Right atrium auricular region (tissue), 2 donors: ENCODE measurements around the gene DDX10. TPM values are rescaled to one million over a fixed set of nuclear protein-coding genes. Genes with fewer than 3 reads are reported as not detected.

Source experiments
- DNase-seq: peaks from one replicate; pipeline ENCODE4 v3.0.0-alpha.2; 2019; ENCODE audit warnings: low spot score
- H3K27ac ChIP-seq, 2 donors: fragments of 200-600 bp; sonication (generic); 1 replicate in 1 of 2; 2 replicates in 1 of 2; pipeline ENCODE4 v1.5.1; 2016 to 2019
- H3K27me3 ChIP-seq, 2 donors: fragments of 200-600 bp; sonication (generic); one replicate each; pipeline versions ENCODE4 v1.5.1 to v1.6.0; 2017 to 2019
- H3K36me3 ChIP-seq: fragments of 200-600 bp; sonication (generic); one replicate; pipeline ENCODE4 v1.5.1; 2016
- H3K4me1 ChIP-seq, 2 donors: fragments of 200-600 bp; sonication (generic); one replicate each; pipeline versions ENCODE4 v1.5.1 to v1.6.0; 2017 to 2019
- H3K4me3 ChIP-seq, 2 donors: fragments of 200-600 bp; sonication (generic); 1 replicate in 1 of 2; 2 replicates in 1 of 2; pipeline ENCODE4 v1.5.1; 2017 to 2019; ENCODE audit warnings: mild to moderate bottlenecking in 1 of 2, moderate library complexity in 1 of 2
- H3K9me3 ChIP-seq, 2 donors: fragments of 200-600 bp; sonication (generic); one replicate each; pipeline ENCODE4 v1.5.1; 2019
- total RNA-seq, 2 donors: library from RNA; depleted of rRNA; stranded (reverse); fragments of >200 nt; gene quantifications; one replicate each; pipeline ENCODE4 v1.1.0, GENCODE V29; 2016
- TF ChIP-seq, protein P1 (sequence below), 2 donors: fragments of 200-600 bp; sonication (generic); IDR thresholded peaks; one replicate each; pipeline ENCODE4 v1.5.1; 2019; ENCODE audit warnings: antibody characterized with exemption in 2 of 2

DDX10 gene
- total RNA-seq, 2 donors from 2014 or later = 11.8 to 13.1 TPM

DNA sequence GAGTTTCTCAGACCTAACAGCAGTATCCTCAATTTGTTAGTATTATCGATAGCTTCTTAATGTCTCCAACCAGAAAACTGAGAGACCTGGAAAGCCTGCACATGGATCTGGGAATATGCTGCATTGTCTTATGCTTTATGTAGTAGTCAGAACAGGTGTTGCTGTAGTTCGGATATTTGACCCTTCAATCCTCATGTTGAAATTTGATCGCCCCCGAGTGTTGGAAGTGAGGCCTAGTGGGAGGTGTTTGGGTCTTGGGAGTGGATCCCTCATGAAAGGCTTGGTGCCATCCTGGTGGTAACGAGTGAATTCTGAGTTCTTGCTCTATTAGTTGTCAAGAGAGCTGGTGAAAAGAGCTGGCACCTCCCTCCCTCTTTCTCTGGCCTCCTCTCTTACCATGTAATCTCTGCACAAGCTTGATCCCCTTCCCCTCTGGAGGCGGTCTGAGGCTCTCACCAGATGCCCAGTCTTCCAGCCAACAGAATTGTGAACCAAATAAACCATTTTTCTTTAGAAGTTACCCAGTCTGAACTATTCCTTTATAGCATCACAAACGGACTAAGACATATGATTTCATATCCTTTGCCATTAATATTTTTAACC is 227.1 kb downstream of the DDX10 start:
- Histone ChIP-seq H3K4me1 (no peaks in the 10 kb centered on the region), H3K27ac (no peak overlapping the region), H3K36me3 (no peaks in the 10 kb centered on the region), H3K27me3 (no peaks in the 10 kb centered on the region), H3K9me3 (no peaks in the 10 kb centered on the region), H3K4me3 (no peak overlapping the region)
- TF ChIP-seq, protein P1, sequence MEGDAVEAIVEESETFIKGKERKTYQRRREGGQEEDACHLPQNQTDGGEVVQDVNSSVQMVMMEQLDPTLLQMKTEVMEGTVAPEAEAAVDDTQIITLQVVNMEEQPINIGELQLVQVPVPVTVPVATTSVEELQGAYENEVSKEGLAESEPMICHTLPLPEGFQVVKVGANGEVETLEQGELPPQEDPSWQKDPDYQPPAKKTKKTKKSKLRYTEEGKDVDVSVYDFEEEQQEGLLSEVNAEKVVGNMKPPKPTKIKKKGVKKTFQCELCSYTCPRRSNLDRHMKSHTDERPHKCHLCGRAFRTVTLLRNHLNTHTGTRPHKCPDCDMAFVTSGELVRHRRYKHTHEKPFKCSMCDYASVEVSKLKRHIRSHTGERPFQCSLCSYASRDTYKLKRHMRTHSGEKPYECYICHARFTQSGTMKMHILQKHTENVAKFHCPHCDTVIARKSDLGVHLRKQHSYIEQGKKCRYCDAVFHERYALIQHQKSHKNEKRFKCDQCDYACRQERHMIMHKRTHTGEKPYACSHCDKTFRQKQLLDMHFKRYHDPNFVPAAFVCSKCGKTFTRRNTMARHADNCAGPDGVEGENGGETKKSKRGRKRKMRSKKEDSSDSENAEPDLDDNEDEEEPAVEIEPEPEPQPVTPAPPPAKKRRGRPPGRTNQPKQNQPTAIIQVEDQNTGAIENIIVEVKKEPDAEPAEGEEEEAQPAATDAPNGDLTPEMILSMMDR (IDR thresholded peaks at IDR 0.05) = no peak
- DNase-seq = no peak

DNA sequence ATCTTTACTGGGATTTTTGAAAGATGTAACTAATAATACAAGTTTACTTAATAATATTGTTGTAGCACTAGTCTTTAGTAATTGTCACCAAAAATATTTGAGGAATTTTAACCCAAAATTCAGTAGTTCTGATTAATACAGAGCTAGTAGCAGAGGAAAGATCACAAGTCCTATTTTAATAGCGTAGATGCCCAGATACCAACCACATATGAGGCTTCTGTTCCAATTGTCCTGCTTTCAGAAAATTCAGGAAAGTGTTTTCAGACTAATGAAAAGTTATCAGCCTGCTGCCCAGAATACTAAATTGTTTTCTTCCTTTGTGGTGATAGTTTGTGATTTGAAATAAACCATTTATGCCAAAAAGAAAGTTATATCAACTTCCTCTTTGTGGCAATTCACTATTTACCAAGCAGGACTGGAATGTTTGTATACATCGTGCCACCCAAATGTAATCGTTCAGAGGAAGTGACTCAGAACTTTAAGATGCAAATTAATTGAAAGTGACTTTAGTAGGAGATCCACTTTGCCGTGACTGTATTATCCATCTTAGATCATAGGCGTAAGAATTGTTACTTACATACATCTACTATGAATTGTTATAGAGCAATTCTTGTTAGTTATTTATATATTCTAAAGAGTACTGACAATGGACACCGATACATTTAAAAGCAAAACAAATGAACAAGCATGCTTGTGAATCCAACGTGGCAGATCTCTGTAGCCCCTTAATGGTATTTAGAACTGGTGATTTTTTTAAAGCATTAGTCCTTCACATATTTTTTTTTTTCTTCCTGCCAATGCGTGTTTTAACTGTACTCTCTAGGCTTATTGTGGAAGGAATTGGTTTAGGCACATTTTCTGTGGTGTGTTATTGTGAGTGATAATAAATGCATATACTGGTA is 231.0 kb downstream of the DDX10 start:
- DNase-seq = no peak
- TF ChIP-seq, protein P1 (IDR thresholded peaks at IDR 0.05) = no peak
- no peak overlapping the region for H3K27ac ChIP-seq
- H3K9me3 ChIP-seq = no peaks in the 10 kb centered on the region
- H3K36me3 ChIP-seq = no peaks in the 10 kb centered on the region
- H3K4me1 ChIP-seq = no peaks in the 10 kb centered on the region
- H3K4me3 ChIP-seq = no peak overlapping the region
- H3K27me3 ChIP-seq = no peaks in the 10 kb centered on the region

DNA sequence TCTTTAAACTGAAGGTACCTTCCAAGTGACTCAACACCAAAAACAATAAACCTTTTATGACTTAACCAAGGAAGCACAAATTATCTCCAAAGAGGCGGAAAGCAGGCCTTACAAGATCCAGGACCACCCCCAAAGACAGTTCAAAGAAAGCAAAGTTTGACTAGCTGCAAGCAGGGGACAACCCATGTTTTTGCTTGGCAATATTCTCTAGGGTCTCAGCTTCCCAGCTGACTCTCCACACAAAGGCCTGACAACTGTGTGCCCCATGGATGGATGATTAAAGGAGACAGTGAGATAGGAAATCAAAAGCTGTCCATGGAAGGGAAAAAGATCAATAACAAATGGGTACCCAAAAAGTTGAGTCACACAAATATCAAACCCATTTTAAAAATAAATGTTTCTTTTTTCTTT is 232.2 kb downstream of the DDX10 start:
- Histone ChIP-seq H3K27ac (no peak overlapping the region), H3K36me3 (no peaks in the 10 kb centered on the region), H3K9me3 (no peaks in the 10 kb centered on the region), H3K27me3 (no peaks in the 10 kb centered on the region), H3K4me1 (no peaks in the 10 kb centered on the region), H3K4me3 (no peak overlapping the region)
- TF ChIP-seq, protein P1 (IDR thresholded peaks at IDR 0.05) = no peak
- DNase-seq = no peak

DNA sequence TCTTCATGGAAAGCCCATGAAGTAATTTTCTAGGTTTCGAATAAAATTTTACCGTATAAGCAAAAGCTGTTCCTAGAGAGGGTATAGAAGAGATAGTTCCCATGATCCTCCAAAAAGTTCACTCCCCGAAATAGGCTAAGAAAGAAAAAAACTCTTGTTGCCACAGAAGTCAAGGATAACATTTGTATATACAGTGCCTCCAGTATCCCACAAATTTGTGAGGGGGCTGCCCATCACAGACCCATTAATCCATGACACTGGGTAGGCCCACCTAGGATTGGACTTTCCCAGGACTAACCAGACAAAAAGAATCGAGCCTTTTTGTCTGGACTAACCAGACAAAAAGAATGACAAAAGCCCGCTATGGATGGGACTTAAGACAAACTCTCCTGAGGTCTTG is 233.0 kb downstream of the DDX10 start:
- TF ChIP-seq, protein P1 (IDR thresholded peaks at IDR 0.05) = no peak
- Histone ChIP-seq H3K9me3 (no peaks in the 10 kb centered on the region), H3K4me3 (no peak overlapping the region), H3K36me3 (no peaks in the 10 kb centered on the region), H3K27ac (no peak overlapping the region), H3K4me1 (no peaks in the 10 kb centered on the region), H3K27me3 (no peaks in the 10 kb centered on the region)
- DNase-seq = no peak

DNA sequence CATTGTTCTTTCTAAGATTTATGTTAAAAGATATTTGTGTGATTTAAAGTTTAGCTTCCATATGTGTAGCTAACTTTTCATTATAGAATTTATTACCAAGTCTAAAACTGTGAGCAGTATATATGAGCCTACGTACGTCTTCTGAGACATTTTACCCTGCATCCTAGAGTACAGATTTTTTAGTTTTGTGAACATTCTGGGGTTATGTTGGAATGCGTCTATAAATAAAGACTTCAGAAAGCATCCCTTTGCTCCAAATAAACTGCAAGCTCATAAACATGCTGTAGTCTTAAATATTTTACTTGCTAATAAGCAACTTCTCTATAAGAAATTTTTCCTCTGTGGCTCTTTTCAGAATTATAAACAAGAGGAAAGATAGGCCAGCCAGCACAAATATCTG is 236.5 kb downstream of the DDX10 start:
- Histone ChIP-seq H3K4me3 (no peak overlapping the region), H3K9me3 (no peaks in the 10 kb centered on the region), H3K27me3 (no peaks in the 10 kb centered on the region), H3K27ac (no peak overlapping the region), H3K36me3 (no peaks in the 10 kb centered on the region), H3K4me1 (peaks cover 0 to 3% of the 10 kb centered on the region in 2 donors)
- TF ChIP-seq, protein P1 (IDR thresholded peaks at IDR 0.05) = no peak
- DNase-seq = no peak
